NCI-H748 (cell line): ENCODE measurements around the gene PLK3.

ENCODE experiments used
- DNase-seq: peaks from one replicate; lab custom pipeline; 2025; ENCODE audit not compliant: unreplicated experiment; lab: John Stamatoyannopoulos, UW

The PLK3 gene

DNA sequence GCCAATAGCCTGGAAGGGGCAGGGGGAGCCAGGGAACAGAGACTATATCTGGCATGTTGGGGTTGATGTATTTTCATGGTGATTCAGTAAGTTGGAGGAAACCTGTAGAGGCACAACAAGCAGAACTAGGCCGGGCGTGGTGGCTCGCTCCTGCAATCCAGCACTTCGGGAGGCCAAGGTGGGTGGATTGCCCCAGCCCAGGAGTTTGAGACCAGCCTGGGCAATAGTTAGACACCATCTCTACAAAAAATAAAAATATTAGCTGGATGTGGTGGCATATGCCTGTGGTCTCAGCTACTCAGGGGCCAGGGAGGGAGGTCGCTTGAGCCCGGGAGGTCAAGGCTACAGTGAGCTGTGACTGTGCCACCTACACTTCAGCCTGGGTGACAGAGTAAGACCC lies 53.0 kb downstream of the PLK3 start:
- DNase-seq, result no peak

DNA sequence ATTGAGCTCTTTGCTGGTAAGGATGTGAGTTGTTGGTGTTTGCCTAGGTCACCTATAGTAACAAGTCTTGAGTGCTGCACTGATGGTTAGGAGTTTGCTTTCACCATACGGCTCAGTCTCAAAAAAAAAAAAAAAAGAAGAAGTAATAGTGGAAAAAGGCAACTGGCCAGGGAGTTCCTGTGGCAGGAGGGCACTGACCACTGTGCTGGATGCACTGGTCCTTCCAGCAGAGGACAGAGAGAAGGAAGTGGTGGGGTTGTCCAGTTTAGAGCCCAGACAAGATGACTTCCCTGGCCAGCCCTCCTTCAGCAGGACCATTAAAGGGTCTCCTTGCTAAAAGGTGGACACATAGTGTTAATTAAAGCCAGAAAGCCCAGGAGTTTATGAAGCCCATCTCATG lies 54.8 kb downstream of the PLK3 start:
- DNase-seq, result no peak
